ENCODE measurements around the gene VWA7. TPM values are rescaled to one million over a fixed set of nuclear protein-coding genes. Genes with fewer than 3 reads are reported as not detected.

Gene VWA7
- polyA plus RNA-seq, 1 of the 3 experiments (the other 2 are of a cell fraction) = 0.56 TPM

DNA sequence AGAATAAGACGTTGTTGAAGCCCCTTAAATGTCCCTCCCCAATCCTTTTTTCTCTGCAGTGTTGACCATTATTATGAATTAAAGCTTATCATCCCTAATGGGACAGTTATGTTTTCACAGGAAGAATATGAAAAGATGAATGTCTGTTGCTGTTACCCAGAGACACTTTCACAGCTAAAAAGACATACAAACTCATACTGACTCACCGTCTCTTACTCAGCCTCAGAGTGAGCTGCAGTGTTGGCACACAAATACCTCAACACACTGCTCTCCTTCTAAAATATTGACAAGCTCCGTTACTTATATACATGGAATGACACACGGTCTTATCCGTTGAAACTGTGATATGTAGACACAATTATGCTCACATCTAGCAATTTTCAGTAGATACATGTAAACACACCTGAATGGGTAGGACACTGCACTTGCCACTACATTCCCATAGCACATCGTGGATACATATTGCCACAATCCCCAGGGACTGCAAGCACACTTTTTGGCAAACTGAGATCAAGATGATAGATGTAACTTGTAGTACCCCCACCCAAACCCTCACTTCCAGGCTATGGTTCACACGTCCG is 24.3 kb downstream of the VWA7 start:
- ChIA-PET CTCF (interaction anchor here (1.0 to 1.4 kb wide), 3 partner anchors 17 to 78 kb away, joined by 3 to 7 read pairs (median 5); no protein-coding TSS in a partner anchor), POLR2A (no interaction called here)
- no peak overlapping the region for H2AFZ ChIP-seq (ENCODE audit: low read depth)
- no peak for DNase-seq
- H3K36me3 ChIP-seq (replicated peaks in 1 of 2; ENCODE audit: control insufficient read depth in 1 of 2, insufficient read depth in 2 of 2, low read length in 1 of 2) = peaks cover 0 to 6% of the 10 kb centered on the region in 2 experiments
- H3K9me2 ChIP-seq = no peaks in the 10 kb centered on the region
- no peaks in the 10 kb centered on the region for H4K20me1 ChIP-seq (ENCODE audit: insufficient read depth)
- H3K79me2 ChIP-seq (ENCODE audit: insufficient read depth) = no peaks in the 10 kb centered on the region; the same call in 1 of the 2 replicates
- 0 out of 4 replicates have a peak, but pooled peaks cover 0 to 3% of the 10 kb centered on the region in 2 experiments for H3K4me1 ChIP-seq (ENCODE audit: control insufficient read depth in 1 of 2, insufficient read depth in 2 of 2, low read depth in 1 of 2, low read length in 1 of 2)
- no peaks in the 10 kb centered on the region for H3K9me3 ChIP-seq
- peaks cover 26% of the 10 kb centered on the region for H3F3A ChIP-seq (replicated peaks; ENCODE audit: insufficient read depth)
- H3K9ac ChIP-seq = peak overlapping the region; percentile 55; the same call in 1 of the 2 replicates
- H3K27ac ChIP-seq (ENCODE audit: low read depth in 2 of 2, low read length in 1 of 2) = peak overlapping the region in 1 of 2 experiments; percentile 84; a peak in 2 of 4 replicates
- peak overlapping the region; percentile 59 for H3K4me2 ChIP-seq
- WGBS (ENCODE audit: low lambda C conversion rate) = 34% methylated on average over 8 of the region's 8 CpGs
- H3K4me3 ChIP-seq (ENCODE audit: low read depth in 2 of 2, low read length in 1 of 2) = no peak overlapping the region
- no peaks in the 10 kb centered on the region for H3K27me3 ChIP-seq (ENCODE audit: insufficient read depth)
- TF ChIP-seq MEF2A (IDR thresholded peaks at IDR 0.05; ENCODE audit: borderline replicate concordance, low read depth) (no peak), ELF1 (IDR thresholded peaks at IDR 0.05) (no peak), RAD21 (IDR thresholded peaks at IDR 0.05; ENCODE audit: low read length) (no peak), FOXM1 (IDR thresholded peaks at IDR 0.05; ENCODE audit: low read depth) (no peak), RXRA (IDR thresholded peaks at IDR 0.05; ENCODE audit: borderline replicate concordance, low read depth) (no peak), NRF1 (IDR thresholded peaks at IDR 0.05; ENCODE audit: low read depth, low read length) (no peak), FOSL2 (IDR thresholded peaks at IDR 0.05; ENCODE audit: borderline replicate concordance, low read depth) (peak; percentile 76; the same call in 1 of the 2 replicates), TAF1 (IDR thresholded peaks at IDR 0.05; ENCODE audit: borderline replicate concordance, low read depth, low read length) (no peak), GATA2 (CRISPR knock-in tag; IDR thresholded peaks at IDR 0.05) (no peak), TEAD4 (IDR thresholded peaks at IDR 0.05; ENCODE audit: borderline replicate concordance, insufficient read depth) (no peak), JUND (IDR thresholded peaks at IDR 0.05) (peak; percentile 75), SIN3A (IDR thresholded peaks at IDR 0.05; ENCODE audit: borderline replicate concordance, low read depth, low read length) (no peak), FOXJ3 (CRISPR knock-in tag; IDR thresholded peaks at IDR 0.05) (no peak), CHD2 (IDR thresholded peaks at IDR 0.05; ENCODE audit: low read length, partially characterized antibody) (no peak), EZH2phosphoT487 (IDR thresholded peaks at IDR 0.05; ENCODE audit: borderline replicate concordance, low read depth) (no peak), RFX5 (IDR thresholded peaks at IDR 0.05; ENCODE audit: low read length) (no peak)
- TF ChIP-seq, protein P1, sequence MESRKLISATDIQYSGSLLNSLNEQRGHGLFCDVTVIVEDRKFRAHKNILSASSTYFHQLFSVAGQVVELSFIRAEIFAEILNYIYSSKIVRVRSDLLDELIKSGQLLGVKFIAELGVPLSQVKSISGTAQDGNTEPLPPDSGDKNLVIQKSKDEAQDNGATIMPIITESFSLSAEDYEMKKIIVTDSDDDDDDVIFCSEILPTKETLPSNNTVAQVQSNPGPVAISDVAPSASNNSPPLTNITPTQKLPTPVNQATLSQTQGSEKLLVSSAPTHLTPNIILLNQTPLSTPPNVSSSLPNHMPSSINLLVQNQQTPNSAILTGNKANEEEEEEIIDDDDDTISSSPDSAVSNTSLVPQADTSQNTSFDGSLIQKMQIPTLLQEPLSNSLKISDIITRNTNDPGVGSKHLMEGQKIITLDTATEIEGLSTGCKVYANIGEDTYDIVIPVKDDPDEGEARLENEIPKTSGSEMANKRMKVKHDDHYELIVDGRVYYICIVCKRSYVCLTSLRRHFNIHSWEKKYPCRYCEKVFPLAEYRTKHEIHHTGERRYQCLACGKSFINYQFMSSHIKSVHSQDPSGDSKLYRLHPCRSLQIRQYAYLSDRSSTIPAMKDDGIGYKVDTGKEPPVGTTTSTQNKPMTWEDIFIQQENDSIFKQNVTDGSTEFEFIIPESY (IDR thresholded peaks at IDR 0.05; ENCODE audit: borderline replicate concordance, low read depth) = no peak
- TF ChIP-seq, protein P2, sequence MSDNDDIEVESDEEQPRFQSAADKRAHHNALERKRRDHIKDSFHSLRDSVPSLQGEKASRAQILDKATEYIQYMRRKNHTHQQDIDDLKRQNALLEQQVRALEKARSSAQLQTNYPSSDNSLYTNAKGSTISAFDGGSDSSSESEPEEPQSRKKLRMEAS (IDR thresholded peaks at IDR 0.05; ENCODE audit: low read depth) = no peak
- TF ChIP-seq, protein P3, sequence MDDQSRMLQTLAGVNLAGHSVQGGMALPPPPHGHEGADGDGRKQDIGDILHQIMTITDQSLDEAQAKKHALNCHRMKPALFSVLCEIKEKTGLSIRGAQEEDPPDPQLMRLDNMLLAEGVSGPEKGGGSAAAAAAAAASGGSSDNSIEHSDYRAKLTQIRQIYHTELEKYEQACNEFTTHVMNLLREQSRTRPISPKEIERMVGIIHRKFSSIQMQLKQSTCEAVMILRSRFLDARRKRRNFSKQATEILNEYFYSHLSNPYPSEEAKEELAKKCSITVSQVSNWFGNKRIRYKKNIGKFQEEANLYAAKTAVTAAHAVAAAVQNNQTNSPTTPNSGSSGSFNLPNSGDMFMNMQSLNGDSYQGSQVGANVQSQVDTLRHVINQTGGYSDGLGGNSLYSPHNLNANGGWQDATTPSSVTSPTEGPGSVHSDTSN (IDR thresholded peaks at IDR 0.05) = peak; percentile 79
- TF ChIP-seq, protein P4, sequence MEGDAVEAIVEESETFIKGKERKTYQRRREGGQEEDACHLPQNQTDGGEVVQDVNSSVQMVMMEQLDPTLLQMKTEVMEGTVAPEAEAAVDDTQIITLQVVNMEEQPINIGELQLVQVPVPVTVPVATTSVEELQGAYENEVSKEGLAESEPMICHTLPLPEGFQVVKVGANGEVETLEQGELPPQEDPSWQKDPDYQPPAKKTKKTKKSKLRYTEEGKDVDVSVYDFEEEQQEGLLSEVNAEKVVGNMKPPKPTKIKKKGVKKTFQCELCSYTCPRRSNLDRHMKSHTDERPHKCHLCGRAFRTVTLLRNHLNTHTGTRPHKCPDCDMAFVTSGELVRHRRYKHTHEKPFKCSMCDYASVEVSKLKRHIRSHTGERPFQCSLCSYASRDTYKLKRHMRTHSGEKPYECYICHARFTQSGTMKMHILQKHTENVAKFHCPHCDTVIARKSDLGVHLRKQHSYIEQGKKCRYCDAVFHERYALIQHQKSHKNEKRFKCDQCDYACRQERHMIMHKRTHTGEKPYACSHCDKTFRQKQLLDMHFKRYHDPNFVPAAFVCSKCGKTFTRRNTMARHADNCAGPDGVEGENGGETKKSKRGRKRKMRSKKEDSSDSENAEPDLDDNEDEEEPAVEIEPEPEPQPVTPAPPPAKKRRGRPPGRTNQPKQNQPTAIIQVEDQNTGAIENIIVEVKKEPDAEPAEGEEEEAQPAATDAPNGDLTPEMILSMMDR (IDR thresholded peaks at IDR 0.05) = no peak
- TF ChIP-seq, protein P5, sequence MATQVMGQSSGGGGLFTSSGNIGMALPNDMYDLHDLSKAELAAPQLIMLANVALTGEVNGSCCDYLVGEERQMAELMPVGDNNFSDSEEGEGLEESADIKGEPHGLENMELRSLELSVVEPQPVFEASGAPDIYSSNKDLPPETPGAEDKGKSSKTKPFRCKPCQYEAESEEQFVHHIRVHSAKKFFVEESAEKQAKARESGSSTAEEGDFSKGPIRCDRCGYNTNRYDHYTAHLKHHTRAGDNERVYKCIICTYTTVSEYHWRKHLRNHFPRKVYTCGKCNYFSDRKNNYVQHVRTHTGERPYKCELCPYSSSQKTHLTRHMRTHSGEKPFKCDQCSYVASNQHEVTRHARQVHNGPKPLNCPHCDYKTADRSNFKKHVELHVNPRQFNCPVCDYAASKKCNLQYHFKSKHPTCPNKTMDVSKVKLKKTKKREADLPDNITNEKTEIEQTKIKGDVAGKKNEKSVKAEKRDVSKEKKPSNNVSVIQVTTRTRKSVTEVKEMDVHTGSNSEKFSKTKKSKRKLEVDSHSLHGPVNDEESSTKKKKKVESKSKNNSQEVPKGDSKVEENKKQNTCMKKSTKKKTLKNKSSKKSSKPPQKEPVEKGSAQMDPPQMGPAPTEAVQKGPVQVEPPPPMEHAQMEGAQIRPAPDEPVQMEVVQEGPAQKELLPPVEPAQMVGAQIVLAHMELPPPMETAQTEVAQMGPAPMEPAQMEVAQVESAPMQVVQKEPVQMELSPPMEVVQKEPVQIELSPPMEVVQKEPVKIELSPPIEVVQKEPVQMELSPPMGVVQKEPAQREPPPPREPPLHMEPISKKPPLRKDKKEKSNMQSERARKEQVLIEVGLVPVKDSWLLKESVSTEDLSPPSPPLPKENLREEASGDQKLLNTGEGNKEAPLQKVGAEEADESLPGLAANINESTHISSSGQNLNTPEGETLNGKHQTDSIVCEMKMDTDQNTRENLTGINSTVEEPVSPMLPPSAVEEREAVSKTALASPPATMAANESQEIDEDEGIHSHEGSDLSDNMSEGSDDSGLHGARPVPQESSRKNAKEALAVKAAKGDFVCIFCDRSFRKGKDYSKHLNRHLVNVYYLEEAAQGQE (IDR thresholded peaks at IDR 0.05; ENCODE audit: low read depth, low read length) = no peak
- TF ChIP-seq, protein P6, sequence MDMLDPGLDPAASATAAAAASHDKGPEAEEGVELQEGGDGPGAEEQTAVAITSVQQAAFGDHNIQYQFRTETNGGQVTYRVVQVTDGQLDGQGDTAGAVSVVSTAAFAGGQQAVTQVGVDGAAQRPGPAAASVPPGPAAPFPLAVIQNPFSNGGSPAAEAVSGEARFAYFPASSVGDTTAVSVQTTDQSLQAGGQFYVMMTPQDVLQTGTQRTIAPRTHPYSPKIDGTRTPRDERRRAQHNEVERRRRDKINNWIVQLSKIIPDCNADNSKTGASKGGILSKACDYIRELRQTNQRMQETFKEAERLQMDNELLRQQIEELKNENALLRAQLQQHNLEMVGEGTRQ (IDR thresholded peaks at IDR 0.05; ENCODE audit: borderline replicate concordance, low read depth, low read length) = no peak

Data from SK-N-SH (cell line).